Adrenal gland (tissue), 12 donors: Measurements from ENCODE around the gene VPS4B. TPM values are rescaled to one million over a fixed set of nuclear protein-coding genes. Genes with fewer than 3 reads are reported as not detected.

Experiments
- DNase-seq, 7 donors: peaks; one replicate each; pipeline ENCODE4 v3.0.0-alpha.2; 2019 to 2020
- H3K27ac ChIP-seq, 5 donors: fragments of 200-600 bp; sonication (generic) in 4 of 5; 1 replicate in 3 of 5; 2 replicates in 2 of 5; pipeline versions ENCODE4 v1.5.1 to v1.8.0; 2016 to 2020; ENCODE audit warnings: mild to moderate bottlenecking in 1 of 5
- H3K27me3 ChIP-seq: fragments of 200-600 bp; 2 replicates; pipeline ENCODE4 v1.8.0; 2021
- H3K36me3 ChIP-seq, 2 donors: fragments of 200-600 bp; replicated peaks in 1 of 2; 1 replicate in 1 of 2; 2 replicates in 1 of 2; pipeline versions ENCODE4 v1.5.1 to v1.8.0; 2018 to 2022
- H3K4me1 ChIP-seq, 2 donors: fragments of 200-600 bp; replicated peaks in 1 of 2; 1 replicate in 1 of 2; 2 replicates in 1 of 2; pipeline versions ENCODE4 v1.5.1 to v1.8.0; 2018 to 2021
- H3K4me3 ChIP-seq, 4 donors: fragments of 200-600 bp; sonication (generic) in 3 of 4; one replicate each; pipeline ENCODE4 v1.5.1; 2016 to 2018
- H3K9me3 ChIP-seq, 3 donors: fragments of 200-600 bp; sonication (generic) in 1 of 3; replicated peaks in 1 of 3; 1 replicate in 2 of 3; 2 replicates in 1 of 3; pipeline versions ENCODE4 v1.5.1 to v1.8.0; 2016 to 2021
- POLR2A ChIP-seq, 2 donors: fragments of 450-650 bp; IDR thresholded peaks; one replicate each; pipeline ENCODE4 v1.6.1; 2017; ENCODE audit warnings: antibody characterized with exemption in 2 of 2, mild to moderate bottlenecking in 2 of 2, moderate library complexity in 1 of 2
- WGBS, 4 donors: extraction: QIAGEN DNeasy Blood & Tissue Kit in 2 of 4; methylation state at CpG; one replicate each; pipeline versions ENCODE4 v1.1.5 to v1.1.7; 2013 to 2017; 5-methylcytosine and 5-hydroxymethylcytosine counted together
- intact Hi-C, 2 donors: fragments of 100-400 bp; cut with DNase I; formaldehyde crosslinking; loops; one replicate each; pipeline versions ENCODE4 v1.14.1 to v1.15.0; 2022 to 2023
- polyA plus RNA-seq, 3 donors: library from polyadenylated mRNA; stranded (reverse); fragments of 200-250 nt in 2 of 3; fragments of 350-450 nt in 1 of 3; fragmentation: Illumina TruSeq in 1 of 3; extraction: RNeasy Lipid Tissue Mini Kit (QIAGEN cat#74804) in 1 of 3; gene quantifications; one replicate each; pipeline ENCODE4 v1.2.3, GENCODE V29; 2013 to 2014
- total RNA-seq, 9 donors: library from RNA; depleted of rRNA in 4 of 9; stranded (reverse); fragments of >200 nt in 4 of 9; fragments of 120-200 nt in 1 of 9; fragmentation: NEBNext Ultra II Directional in 1 of 9; extraction: Animal tissue kit (Norgen Biotek cat#: 25700) in 1 of 9; gene quantifications; one replicate each; pipeline versions ENCODE4 v1.1.0 to v1.2.4, GENCODE V29; 2013 to 2023
- TF ChIP-seq, protein P1 (sequence below), 6 experiments: fragments of 450-650 bp in 4 of 6; fragments of 200-600 bp in 2 of 6; sonication (generic) in 1 of 6; IDR thresholded peaks; 1 replicate in 5 of 6; 2 replicates in 1 of 6; pipeline versions ENCODE4 v1.5.1 to v1.8.0; 2016 to 2021; ENCODE audit warnings: antibody characterized with exemption in 6 of 6, mild to moderate bottlenecking in 2 of 6, moderate library complexity in 1 of 6
- donor health status: healthy with polysubstance abuse.
- donor health status: Bipolar disorder and iron deficiency.
- donor health status: DM: yes; HTN: yes; CAD: no.
- donor health status: DM: no; HTN: no; CAD: no.
- donor health status: DM: no; HTN: no; CAD: no.
- donor health status: DM: yes; HTN: yes; CAD: no.

Gene VPS4B
- total and polyA plus RNA-seq, 12 donors, result 6.6 to 58.5 (median 36.1) TPM

DNA sequence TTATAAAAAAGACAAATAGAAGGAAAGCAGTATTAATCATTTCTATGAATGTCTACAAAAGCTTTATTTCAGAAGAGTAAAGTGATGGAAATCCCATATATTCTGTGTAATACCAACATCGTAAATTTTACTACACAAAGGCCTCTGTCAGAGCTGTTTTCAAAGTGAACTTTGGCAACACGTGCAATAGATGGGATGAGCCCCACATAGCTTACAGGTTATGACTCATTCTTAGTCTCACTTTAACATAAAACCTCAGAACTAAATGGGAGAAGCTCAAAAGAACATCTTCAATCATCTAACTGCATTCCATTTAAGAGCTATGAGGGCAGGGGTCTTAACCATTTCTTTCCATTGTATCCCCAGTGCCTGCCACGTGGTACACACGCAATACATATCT, 11.5 kb downstream of the VPS4B start:
- H3K4me1 ChIP-seq, result peaks cover 0 to 7% of the 10 kb centered on the region in 2 donors
- 72 to 79% (median 76%) methylated on average over 4 of the region's 4 CpGs for WGBS, 4 donors
- H3K27me3 ChIP-seq, result no peaks in the 10 kb centered on the region
- no peak overlapping the region for H3K4me3 ChIP-seq
- DNase-seq, result no peak
- peaks cover 0 to 27% of the 10 kb centered on the region in 2 donors for H3K36me3 ChIP-seq
- H3K9me3 ChIP-seq, result no peaks in the 10 kb centered on the region
- TF ChIP-seq, protein P1, sequence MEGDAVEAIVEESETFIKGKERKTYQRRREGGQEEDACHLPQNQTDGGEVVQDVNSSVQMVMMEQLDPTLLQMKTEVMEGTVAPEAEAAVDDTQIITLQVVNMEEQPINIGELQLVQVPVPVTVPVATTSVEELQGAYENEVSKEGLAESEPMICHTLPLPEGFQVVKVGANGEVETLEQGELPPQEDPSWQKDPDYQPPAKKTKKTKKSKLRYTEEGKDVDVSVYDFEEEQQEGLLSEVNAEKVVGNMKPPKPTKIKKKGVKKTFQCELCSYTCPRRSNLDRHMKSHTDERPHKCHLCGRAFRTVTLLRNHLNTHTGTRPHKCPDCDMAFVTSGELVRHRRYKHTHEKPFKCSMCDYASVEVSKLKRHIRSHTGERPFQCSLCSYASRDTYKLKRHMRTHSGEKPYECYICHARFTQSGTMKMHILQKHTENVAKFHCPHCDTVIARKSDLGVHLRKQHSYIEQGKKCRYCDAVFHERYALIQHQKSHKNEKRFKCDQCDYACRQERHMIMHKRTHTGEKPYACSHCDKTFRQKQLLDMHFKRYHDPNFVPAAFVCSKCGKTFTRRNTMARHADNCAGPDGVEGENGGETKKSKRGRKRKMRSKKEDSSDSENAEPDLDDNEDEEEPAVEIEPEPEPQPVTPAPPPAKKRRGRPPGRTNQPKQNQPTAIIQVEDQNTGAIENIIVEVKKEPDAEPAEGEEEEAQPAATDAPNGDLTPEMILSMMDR (IDR thresholded peaks at IDR 0.05), result no peak
- H3K27ac ChIP-seq, result no peak overlapping the region
- intact Hi-C loops, result loop anchor here in 1 of 2 donors (10.0 kb wide), 2 partner anchors 46 to 696 kb away; partner anchors contain the start of genes KDSR and PHLPP1

DNA sequence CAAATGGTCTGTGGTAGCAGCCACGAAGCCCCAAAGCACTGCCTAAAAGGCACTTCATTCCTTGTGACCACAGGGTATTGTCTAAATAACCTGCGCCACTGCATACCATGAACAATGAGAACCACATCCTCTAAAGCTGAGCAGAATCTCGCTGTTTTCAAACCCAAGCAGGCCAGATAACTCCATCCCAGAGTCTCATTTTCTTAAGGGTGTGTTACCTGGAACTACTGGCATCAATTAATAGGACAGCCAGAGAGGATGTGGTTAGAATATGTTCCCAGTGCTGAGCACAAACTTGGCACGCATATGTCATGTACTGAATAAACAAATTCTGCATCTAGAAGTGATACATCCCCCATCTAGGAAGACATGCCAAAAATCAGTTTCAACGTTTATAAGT, 13.0 kb downstream of the VPS4B start:
- Histone ChIP-seq H3K27ac (no peak overlapping the region), H3K36me3 (peaks cover 0 to 27% of the 10 kb centered on the region in 2 donors), H3K27me3 (no peaks in the 10 kb centered on the region), H3K4me1 (peaks cover 0 to 7% of the 10 kb centered on the region in 2 donors), H3K9me3 (no peaks in the 10 kb centered on the region), H3K4me3 (no peak overlapping the region)
- no peak for DNase-seq
- intact Hi-C loops, result no loop called here
- WGBS, 4 donors, result 83 to 88% (median 86%) methylated on average over 5 of the region's 5 CpGs
- no peak for TF ChIP-seq POLR2A (IDR thresholded peaks at IDR 0.05)
- TF ChIP-seq, protein P1 (IDR thresholded peaks at IDR 0.05), result no peak

DNA sequence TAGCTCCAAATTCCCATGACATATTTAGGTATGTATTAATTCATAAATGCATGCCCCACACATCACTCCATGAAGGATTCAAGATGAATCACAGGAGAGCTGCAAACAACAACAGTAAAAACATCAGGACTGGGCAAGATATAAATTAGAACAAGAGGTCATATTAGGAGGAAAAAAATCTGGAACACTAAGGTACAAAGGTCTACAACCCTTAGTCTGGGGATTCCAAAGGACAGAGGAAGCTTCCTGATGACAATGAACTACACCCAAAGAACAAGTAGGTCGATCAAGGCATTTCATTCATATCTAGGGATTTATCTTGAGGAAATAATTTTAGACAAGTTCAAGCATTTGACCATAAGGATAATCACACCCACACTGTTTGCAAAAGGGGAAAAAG, 14.5 kb downstream of the VPS4B start:
- 52 to 73% (median 67%) methylated on average over 1 of the region's 1 CpG for WGBS, 4 donors

DNA sequence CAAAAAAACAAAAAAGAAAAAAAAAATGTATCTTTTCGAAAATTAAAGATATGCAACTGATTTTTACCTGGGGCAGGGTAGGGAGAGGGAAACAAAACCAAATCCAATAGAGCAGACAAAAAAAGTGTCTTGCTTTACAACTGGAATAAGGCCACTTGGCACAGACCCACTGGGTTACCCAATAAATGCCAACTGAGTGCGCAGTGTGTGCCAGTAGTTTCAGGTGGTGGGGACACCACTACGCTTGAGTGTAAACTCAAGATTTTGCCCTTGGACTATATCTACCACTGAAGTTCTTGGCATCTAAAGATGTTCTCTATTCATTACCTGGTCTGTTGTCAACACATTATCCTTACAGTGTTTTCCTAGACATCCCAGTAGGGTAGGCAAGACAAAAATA, 16.3 kb downstream of the VPS4B start:
- Histone ChIP-seq H3K4me1 (peaks cover 0 to 7% of the 10 kb centered on the region in 2 donors), H3K9me3 (no peaks in the 10 kb centered on the region), H3K27me3 (no peaks in the 10 kb centered on the region), H3K27ac (no peak overlapping the region), H3K4me3 (no peak overlapping the region), H3K36me3 (peaks cover 0 to 48% of the 10 kb centered on the region in 2 donors)
- 60 to 70% (median 67%) methylated on average over 3 of the region's 3 CpGs for WGBS, 4 donors
- intact Hi-C loops, result no loop called here
- DNase-seq, result peak; percentile 38 to 86 (median 71)
- TF ChIP-seq, protein P1 (IDR thresholded peaks at IDR 0.05), result no peak
- TF ChIP-seq POLR2A (IDR thresholded peaks at IDR 0.05), result no peak

More for the DNA sequence above, 14.5 kb downstream of the VPS4B start:
- Histone ChIP-seq H3K9me3 (no peaks in the 10 kb centered on the region), H3K4me3 (no peak overlapping the region), H3K36me3 (peaks cover 0 to 35% of the 10 kb centered on the region in 2 donors), H3K27me3 (no peaks in the 10 kb centered on the region), H3K27ac (no peak overlapping the region), H3K4me1 (peaks cover 0 to 7% of the 10 kb centered on the region in 2 donors)
- DNase-seq, result no peak
- intact Hi-C loops, result no loop called here
- TF ChIP-seq, protein P1 (IDR thresholded peaks at IDR 0.05), result no peak
- no peak for TF ChIP-seq POLR2A (IDR thresholded peaks at IDR 0.05)
